GM21529 (cell line): ENCODE measurements around the gene PBX2.
"Not testable (repeated sequence)": the region's sequence is repeated elsewhere in the genome, so short reads cannot be mapped to it uniquely, and the experiment has no call there.

Experiments used
- ATAC-seq: cut with Tn5 transposase; IDR thresholded peaks from one replicate; pipeline ENCODE4 v1.9.1; 2021; ENCODE audit not compliant: unreplicated experiment

Gene PBX2

GRCh38 chr6:32187725-32188380, 2.1 kb downstream of the PBX2 start:
- not testable (repeated sequence) for ATAC-seq

DNA sequence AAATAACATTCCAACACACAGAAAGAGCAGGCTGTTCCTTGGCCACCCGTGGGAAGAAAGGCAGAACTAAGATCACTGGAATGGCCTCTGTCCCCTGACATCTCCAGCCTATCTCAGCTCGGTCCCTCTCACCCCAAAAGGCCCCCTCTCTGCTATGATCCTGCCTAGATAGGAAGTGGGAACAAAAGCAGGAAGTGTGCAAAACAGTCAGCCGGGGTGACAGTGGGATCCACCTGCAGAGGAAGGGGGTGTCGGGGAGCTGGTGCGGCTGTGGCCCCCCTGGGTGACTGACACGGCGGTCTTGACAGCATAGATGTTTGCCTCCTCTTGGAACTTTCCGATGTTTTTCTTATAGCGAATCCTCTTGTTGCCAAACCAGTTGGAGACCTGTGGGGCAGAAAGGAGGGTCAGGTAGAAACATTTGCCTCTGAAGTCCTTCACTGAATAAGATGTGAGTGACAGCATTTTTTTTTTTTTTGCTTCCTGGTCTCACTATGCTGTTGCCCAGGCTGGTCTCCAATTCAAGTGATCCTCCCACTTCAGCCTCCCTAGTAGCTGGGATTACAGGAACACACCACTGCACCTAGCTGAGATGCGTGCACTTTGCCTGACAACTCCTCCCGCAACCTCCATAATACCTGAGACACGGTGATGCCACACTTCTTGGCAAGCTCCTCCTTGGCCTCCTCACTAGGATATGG, 2.8 kb downstream of the PBX2 start:
- no peak for ATAC-seq

- not testable (repeated sequence) for ATAC-seq
These were observed 3.7 kb downstream of the PBX2 start for GRCh38 chr6:32186151-32186840.

DNA sequence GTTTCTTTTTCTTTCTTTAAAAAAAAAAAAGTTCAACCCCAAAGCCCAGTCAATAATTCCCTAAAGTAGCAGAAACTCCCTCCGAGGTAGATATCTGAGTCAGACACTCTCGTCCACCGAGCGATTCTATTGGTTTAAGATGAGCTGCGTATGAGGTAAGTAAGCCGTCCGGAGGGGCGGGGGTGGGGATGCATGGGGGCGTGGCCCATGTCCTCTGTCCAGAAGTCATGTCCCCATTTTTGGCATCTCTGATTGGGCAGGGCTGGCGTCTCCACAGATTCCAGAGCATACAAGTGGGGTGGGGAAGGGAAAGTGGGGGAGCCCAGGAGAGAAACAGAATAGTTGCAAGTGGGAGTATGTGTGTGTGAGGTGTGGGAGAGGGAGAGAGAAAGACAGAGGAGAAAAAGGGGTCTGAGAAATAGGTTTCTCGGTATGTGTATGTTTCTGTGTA, 4.3 kb downstream of the PBX2 start:
- ATAC-seq: peak; percentile 62

DNA sequence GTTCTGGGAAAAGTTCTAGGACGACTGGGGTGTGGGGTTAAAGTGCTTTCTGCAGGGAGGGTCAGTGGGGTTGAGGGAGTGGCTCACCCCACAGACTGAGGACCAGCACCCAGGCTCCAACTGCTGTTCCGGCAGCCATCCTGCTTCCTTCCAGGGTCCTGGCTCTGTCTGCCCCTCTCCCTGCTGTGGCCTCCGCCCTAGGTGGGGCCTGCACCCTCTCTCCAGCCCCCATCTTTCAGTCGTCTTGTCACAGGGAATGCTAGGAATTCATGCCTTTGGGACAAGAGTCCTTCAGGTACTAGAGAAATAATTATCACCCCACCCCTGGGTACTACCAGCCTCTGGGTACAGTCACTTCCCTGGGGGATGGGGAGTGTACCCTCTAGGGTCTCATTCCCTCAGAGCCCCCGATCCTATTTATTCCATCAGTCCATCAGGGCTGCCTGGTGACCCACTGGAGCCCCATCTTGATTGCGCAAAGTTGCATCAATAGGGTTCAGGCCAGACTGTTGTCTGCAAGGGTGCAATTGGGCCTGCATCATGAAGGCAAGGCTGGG, 5.8 kb downstream of the PBX2 start, which contains the start of gene AGER:
Gene AGER (minus strand): TSS at position 170 of the 557 bp plus-strand sequence. CDS start 31 bp downstream, at position 139.
- no peak for ATAC-seq

- no peak for ATAC-seq
These were observed 6.4 kb downstream of the PBX2 start for GRCh38 chr6:32183483-32184083.

DNA sequence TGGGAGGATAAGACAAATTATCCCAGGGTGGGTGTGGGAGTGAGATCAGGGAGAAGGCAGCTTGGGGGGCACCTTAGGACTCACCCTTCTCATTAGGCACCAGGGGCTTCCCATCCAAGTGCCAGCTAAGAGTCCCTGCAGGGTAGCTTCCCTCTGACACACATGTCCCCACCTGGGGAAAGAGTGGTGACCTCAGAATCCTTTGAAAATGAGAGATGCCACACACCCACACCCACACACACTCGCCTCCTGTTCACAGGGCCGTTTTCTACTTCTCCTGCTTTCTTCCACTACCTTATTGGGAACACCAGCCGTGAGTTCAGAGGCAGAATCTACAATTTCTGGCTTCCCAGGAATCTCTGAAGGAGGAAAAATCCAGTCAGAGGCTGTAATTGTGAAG, 7.0 kb downstream of the PBX2 start:
- ATAC-seq: no peak

- ATAC-seq: no peak
These were observed 7.4 kb downstream of the PBX2 start for GRCh38 chr6:32182555-32182981.

GRCh38 chr6:32181915-32182529, 8.0 kb downstream of the PBX2 start:
- ATAC-seq: no peak

GRCh38 chr6:32181148-32181702, 8.8 kb downstream of the PBX2 start:
- no peak for ATAC-seq

GRCh38 chr6:32179766-32180405, 10.1 kb downstream of the PBX2 start:
- ATAC-seq: no peak

- ATAC-seq: no peak
These were observed 11.2 kb downstream of the PBX2 start for GRCh38 chr6:32178547-32179440.

- peak; percentile 78 for ATAC-seq
These were observed 12.0 kb downstream of the PBX2 start, which contains the start of gene RNF5 for GRCh38 chr6:32177788-32178546. Gene RNF5, plus strand, starts transcription at chr6:32178405. Its CDS starts 107 bp downstream, at chr6:32178512.

DNA sequence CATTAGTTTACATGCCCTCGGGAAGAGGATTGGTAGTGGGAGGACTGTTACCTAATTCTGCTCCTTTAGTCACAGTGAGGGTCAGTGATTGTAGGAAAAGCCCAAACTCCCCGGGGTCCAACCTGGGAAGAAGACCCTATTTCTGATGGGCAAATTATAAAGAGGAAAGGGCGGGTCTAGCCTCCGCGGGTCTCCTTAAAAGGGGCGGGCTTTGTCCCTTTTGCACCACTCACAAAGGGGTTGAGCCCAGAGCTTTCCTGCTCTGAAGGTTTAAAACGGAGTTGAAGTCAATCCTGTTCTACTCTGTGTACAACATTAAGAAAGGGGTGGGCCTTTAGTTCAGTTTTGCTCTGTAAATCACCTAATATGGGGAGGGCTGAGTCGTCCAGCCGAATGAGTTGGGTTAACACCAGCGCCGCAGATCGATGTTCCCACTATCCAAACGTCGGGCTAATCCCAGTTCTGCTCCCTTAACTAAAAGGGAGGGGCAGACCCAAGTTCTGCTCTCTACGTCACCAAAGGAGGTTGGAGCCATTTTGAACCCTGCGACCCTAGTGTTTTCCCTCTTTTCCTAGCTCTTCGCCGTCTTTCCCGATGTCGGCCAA, 12.7 kb downstream of the PBX2 start:
- ATAC-seq: no peak

GRCh38 chr6:32176476-32177182, 13.4 kb downstream of the PBX2 start:
- ATAC-seq: no peak

DNA sequence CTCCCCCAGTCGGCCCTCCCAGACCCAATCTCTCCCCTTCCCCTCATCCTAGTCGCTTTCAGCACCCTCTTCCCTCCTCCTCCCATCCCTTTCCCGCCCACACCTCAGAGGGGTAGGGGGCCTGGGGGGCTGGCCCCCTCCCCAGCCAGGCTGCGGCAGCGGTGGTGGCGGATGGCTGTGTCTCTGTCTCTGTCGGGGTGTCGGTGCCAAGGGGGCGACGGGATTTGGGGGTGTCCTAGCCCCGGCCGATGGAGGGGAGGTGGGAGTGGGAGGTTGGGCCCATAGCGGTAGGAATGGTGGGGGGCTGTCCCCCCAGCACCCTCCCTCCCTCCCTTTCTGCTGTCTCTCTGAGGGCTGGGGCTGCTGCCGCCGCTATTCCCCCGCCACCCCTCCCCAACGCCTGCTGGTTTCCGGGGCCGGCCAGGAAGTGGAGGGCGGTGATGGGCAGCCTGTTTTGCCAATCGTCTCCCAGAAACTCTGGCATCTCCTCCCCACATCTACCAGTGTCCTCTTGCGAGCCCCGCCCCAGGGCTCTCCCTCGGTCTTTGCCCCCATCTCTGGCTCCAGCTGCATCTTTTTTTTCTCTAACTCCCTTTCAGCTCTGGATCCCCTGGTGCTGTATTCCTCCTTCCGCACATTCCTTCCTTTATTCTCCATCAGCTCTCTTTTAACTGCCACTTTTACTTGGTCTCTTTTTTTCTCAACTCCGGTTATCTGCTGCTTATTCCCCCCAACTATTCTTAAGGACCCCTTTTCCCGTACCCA, 14.1 kb downstream of the PBX2 start, which contains the start of gene AGPAT1:
Gene AGPAT1 (minus strand): TSS at position 374 of the 765 bp plus-strand sequence. CDS start 4,588 bp downstream, outside the sequence.
- peak; percentile 47 for ATAC-seq
